Cardiac muscle cell (in vitro differentiated cells and primary cell): ENCODE data around the gene NT5DC2. TPM values are rescaled to one million over a fixed set of nuclear protein-coding genes. Genes with fewer than 3 reads are reported as not detected.

Experiments
- DNase-seq, 2 donors: peaks; one replicate each; pipeline versions ENCODE4 v3.0.0 to v3.0.0-alpha.2; 2010 to 2017; ENCODE audit warnings: low read depth in 1 of 2, low spot score in 1 of 2
- H3K27ac ChIP-seq: fragments of 200-600 bp; sonication (generic); 2 replicates; pipeline ENCODE4 v1.5.1; 2016
- H3K27me3 ChIP-seq: fragments of 200-600 bp; sonication (generic); 2 replicates; pipeline ENCODE4 v1.6.0; 2016; ENCODE audit warnings: control low read depth
- H3K36me3 ChIP-seq: fragments of 200-600 bp; sonication (generic); 2 replicates; pipeline ENCODE4 v1.5.1; 2016; ENCODE audit warnings: control low read depth
- H3K4me1 ChIP-seq: fragments of 200-600 bp; sonication (generic); 2 replicates; pipeline ENCODE4 v1.8.1; 2017; ENCODE audit warnings: low read depth, mild to moderate bottlenecking, mixed run types
- H3K4me3 ChIP-seq: fragments of 200-600 bp; sonication (generic); 2 replicates; pipeline ENCODE4 v1.5.1; 2016; ENCODE audit warnings: mild to moderate bottlenecking
- H3K9me3 ChIP-seq: fragments of 200-600 bp; sonication (generic); 2 replicates; pipeline ENCODE4 v1.5.1; 2017; ENCODE audit warnings: low read depth, mild to moderate bottlenecking, control low read depth
- CTCF ChIP-seq: IDR thresholded peaks from 2 replicates; pipeline ENCODE4 v1.5.1; 2012; ENCODE audit warnings: low read depth, mild to moderate bottlenecking, low read length
- polyA plus RNA-seq: library from polyadenylated mRNA; unstranded; fragments of >200 nt; fragmentation: Nextera tagmentation; extraction: Ambion mirVana; gene quantifications from 2 replicates; pipeline ENCODE4 v1.2.1, GENCODE V29; 2016
- total RNA-seq: library from RNA; depleted of rRNA; stranded (reverse); fragments of >200 nt; gene quantifications from 2 replicates; pipeline ENCODE4 v1.2.3, GENCODE V29; 2016

NT5DC2 gene
- total and polyA plus RNA-seq, 2 experiments from 2014 or later = 120 to 233 TPM

DNA sequence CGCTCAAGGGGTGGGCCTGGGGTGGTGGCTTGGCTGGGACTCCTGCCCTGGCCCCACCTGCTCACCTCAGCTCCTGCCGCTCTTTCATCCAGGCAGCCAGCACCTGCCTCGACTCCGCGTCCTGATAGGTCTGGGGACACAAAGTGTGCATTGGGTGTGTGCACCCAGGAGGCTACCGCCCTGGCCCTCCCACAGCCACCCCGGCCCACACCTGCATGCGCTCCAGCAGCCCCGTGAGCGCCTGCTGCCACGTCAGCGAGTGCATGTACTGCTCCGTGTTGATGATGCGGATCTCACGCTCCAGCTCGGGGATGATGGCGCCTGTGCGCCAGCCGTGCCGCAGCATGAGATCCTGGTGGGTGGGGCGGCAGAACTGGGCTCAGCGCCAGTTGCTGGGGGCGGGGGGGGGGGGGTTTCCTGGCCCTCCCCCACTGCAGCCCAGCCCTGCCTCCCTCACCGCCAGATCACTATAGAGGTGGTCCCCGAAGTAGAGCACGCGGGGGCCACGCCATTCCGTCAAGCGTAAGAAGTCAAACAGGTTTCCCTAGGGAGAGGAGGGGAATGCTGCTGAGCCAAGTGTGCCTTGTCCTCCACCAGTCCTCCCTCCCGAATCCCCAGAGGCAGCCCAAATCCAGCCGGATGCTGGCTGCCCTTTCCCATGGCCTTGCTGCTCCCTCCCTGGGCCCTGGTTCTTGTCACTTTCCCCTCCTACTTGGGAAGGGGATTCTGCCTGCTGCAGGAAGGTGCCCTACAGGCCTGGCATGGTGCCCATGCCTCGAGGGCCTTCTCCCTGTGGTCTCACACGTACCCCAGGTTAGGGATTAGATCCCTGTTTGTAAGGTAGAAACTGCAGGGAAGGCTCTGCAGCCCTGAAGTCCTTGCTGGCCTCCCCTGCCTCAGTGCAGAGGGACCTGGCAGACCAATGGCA is 8.6 kb downstream of the NT5DC2 start:
- no peaks in the 10 kb centered on the region for H3K4me1 ChIP-seq
- no peak for TF ChIP-seq CTCF
- H3K9me3 ChIP-seq = no peaks in the 10 kb centered on the region
- H3K27ac ChIP-seq = peak overlapping the region; percentile 30
- H3K4me3 ChIP-seq = no peak overlapping the region
- no peaks in the 10 kb centered on the region for H3K27me3 ChIP-seq
- peaks cover 20% of the 10 kb centered on the region for H3K36me3 ChIP-seq
- no peak for DNase-seq

- Histone ChIP-seq H3K4me1 (no peaks in the 10 kb centered on the region), H3K27ac (no peak overlapping the region), H3K4me3 (no peak overlapping the region), H3K27me3 (no peaks in the 10 kb centered on the region), H3K9me3 (no peaks in the 10 kb centered on the region), H3K36me3 (peaks cover 20% of the 10 kb centered on the region)
- no peak for TF ChIP-seq CTCF
- no peak for DNase-seq
Measured at GRCh38 chr3:52524258-52524751, 9.4 kb downstream of the NT5DC2 start.

GRCh38 chr3:52523386-52524257 is 10.0 kb downstream of the NT5DC2 start:
- no peak overlapping the region for H3K4me3 ChIP-seq
- H3K4me1 ChIP-seq = no peaks in the 10 kb centered on the region
- no peaks in the 10 kb centered on the region for H3K9me3 ChIP-seq
- H3K27me3 ChIP-seq = no peaks in the 10 kb centered on the region
- H3K27ac ChIP-seq = no peak overlapping the region
- no peak for TF ChIP-seq CTCF
- no peak for DNase-seq
- H3K36me3 ChIP-seq = peaks cover 16% of the 10 kb centered on the region

DNA sequence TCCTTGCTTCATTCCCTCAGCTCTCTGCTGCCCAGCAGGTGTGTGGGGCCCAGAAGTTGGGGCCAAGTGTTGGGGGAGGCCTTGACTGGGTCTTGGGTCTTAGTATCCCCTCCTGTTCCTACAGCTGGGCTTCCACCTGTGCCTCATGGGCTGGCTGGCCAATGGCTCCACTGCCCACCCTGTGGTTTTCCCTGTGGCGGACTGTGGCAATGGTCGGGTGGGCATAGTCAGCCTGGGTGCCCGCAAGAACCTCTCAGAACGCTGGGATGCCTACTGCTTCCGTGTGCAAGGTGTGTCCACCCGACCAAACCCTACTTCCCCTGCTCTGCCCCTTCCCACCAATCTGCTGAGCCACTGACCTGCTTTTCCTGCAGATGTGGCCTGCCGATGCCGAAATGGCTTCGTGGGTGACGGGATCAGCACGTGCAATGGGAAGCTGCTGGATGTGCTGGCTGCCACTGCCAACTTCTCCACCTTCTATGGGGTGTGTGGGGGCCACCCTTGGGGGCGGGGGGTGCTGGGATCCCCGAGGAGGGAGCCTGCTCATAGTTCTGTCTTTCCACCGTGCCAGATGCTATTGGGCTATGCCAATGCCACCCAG is 10.9 kb downstream of the NT5DC2 start:
- TF ChIP-seq CTCF = no peak
- no peak for DNase-seq
- H3K9me3 ChIP-seq = no peaks in the 10 kb centered on the region

More for the DNA sequence above, 10.9 kb downstream of the NT5DC2 start:
- peaks cover 8% of the 10 kb centered on the region for H3K36me3 ChIP-seq
- no peaks in the 10 kb centered on the region for H3K4me1 ChIP-seq
- no peak overlapping the region for H3K4me3 ChIP-seq
- no peak overlapping the region for H3K27ac ChIP-seq
- no peaks in the 10 kb centered on the region for H3K27me3 ChIP-seq
